Measurements from ENCODE around the gene NUDCD2. TPM values are rescaled to one million over a fixed set of nuclear protein-coding genes. Genes with fewer than 3 reads are reported as not detected.

NUDCD2 gene
- total and polyA plus RNA-seq, 2 donors (not counting 3 experiments of a cell fraction or from before 2014, with no cell fraction given), result 3.9 to 50.3 TPM

- H2AFZ ChIP-seq (ENCODE audit: low read depth, low read length), result no peak overlapping the region
Measured at GRCh38 chr5:163458778-163459385, 1.0 kb downstream of the NUDCD2 start.

GRCh38 chr5:163456840-163457239, 3.1 kb downstream of the NUDCD2 start:
- DNase-seq (ENCODE audit: low read depth, low spot score) (no peak), FAIRE-seq (no peak)
- Histone ChIP-seq H3K9ac (replicated peaks; ENCODE audit: extremely low read depth, insufficient read depth, low read length) (no peak overlapping the region), H3K36me3 (ENCODE audit: control insufficient read depth in 2 of 2, extremely low read depth in 1 of 2, insufficient read depth in 2 of 2, low read length in 2 of 2) (peaks cover 0 to 4% of the 10 kb centered on the region in 2 experiments), H2AFZ (ENCODE audit: low read depth, low read length) (no peak overlapping the region), H3K27me3 (ENCODE audit: control insufficient read depth in 2 of 2, insufficient read depth in 2 of 2, low read length in 2 of 2) (no peaks in the 10 kb centered on the region), H3K4me1 (ENCODE audit: control insufficient read depth, extremely low read depth, insufficient read depth, low read length) (peaks cover 17% of the 10 kb centered on the region), H3K4me3 (replicated peaks in 1 of 3; ENCODE audit: insufficient read depth in 1 of 3, low read depth in 1 of 3, low read length in 3 of 3) (no peak overlapping the region), H3K9me1 (replicated peaks; ENCODE audit: control insufficient read depth, extremely low read depth, insufficient read depth, low read length) (no peaks in the 10 kb centered on the region), H3K27ac (ENCODE audit: insufficient read depth, low read depth, low read length) (no peak overlapping the region), H3K4me2 (ENCODE audit: insufficient read depth, low read length) (no peak overlapping the region), H3K9me3 (replicated peaks; ENCODE audit: control insufficient read depth, insufficient read depth, low read length) (no peaks in the 10 kb centered on the region), H3K79me2 (ENCODE audit: control insufficient read depth, insufficient read depth, low read length) (peaks cover 23% of the 10 kb centered on the region), H4K20me1 (replicated peaks; ENCODE audit: control insufficient read depth, extremely low read depth, insufficient read depth, low read length) (no peaks in the 10 kb centered on the region)
- dilution Hi-C loops (cut with MboI; ENCODE audit: extremely low pct_ligation_motif_present, low sequenced_read_pairs), result no loop called here
- ChIA-PET CTCF (interaction anchor here (0.5 to 1.4 kb wide), 2 partner anchors 32 to 110 kb away, joined by 3 to 4 read pairs; no protein-coding TSS in a partner anchor), POLR2A (no interaction called here)
- intact Hi-C loops (cut with micrococcal nuclease), result no loop called here
- BruUV-seq (replicated peaks), result no TSS peak
- TF ChIP-seq EZH2 (IDR thresholded peaks at IDR 0.05; ENCODE audit: borderline replicate concordance, low read depth, low read length, severe bottlenecking) (no peak), MAX (IDR thresholded peaks at IDR 0.05; ENCODE audit: insufficient read depth, insufficient read length) (no peak), MYC (IDR thresholded peaks at IDR 0.05; ENCODE audit: low read depth, low read length) (no peak), POLR2A (IDR thresholded peaks at IDR 0.05; ENCODE audit: low read depth, low read length) (no peak), JUN (IDR thresholded peaks at IDR 0.05; ENCODE audit: borderline replicate concordance, insufficient read depth, insufficient read length, low read depth) (no peak), CTCF (IDR thresholded peaks at IDR 0.05; ENCODE audit: extremely low read depth in 1 of 2, insufficient read depth in 1 of 2, low read depth in 1 of 2, low read length in 2 of 2) (no peak), FOS (IDR thresholded peaks at IDR 0.05; ENCODE audit: borderline replicate concordance, insufficient read depth, low read length) (no peak)

More at GRCh38 chr5:163458778-163459385, 1.0 kb downstream of the NUDCD2 start:
- Histone ChIP-seq H3K79me2 (ENCODE audit: control insufficient read depth, insufficient read depth, low read length) (peaks cover 31% of the 10 kb centered on the region), H3K36me3 (ENCODE audit: control insufficient read depth in 2 of 2, extremely low read depth in 1 of 2, insufficient read depth in 2 of 2, low read length in 2 of 2) (no peaks in the 10 kb centered on the region), H3K4me1 (ENCODE audit: control insufficient read depth, extremely low read depth, insufficient read depth, low read length) (peaks cover 21% of the 10 kb centered on the region), H3K9me3 (replicated peaks; ENCODE audit: control insufficient read depth, insufficient read depth, low read length) (no peaks in the 10 kb centered on the region), H4K20me1 (replicated peaks; ENCODE audit: control insufficient read depth, extremely low read depth, insufficient read depth, low read length) (no peaks in the 10 kb centered on the region), H3K27ac (ENCODE audit: insufficient read depth, low read depth, low read length) (peak overlapping the region; percentile 99), H3K9me1 (replicated peaks; ENCODE audit: control insufficient read depth, extremely low read depth, insufficient read depth, low read length) (no peaks in the 10 kb centered on the region), H3K27me3 (ENCODE audit: control insufficient read depth in 2 of 2, insufficient read depth in 2 of 2, low read length in 2 of 2) (no peaks in the 10 kb centered on the region), H3K9ac (replicated peaks; ENCODE audit: extremely low read depth, insufficient read depth, low read length) (peak overlapping the region; percentile 96), H3K4me2 (ENCODE audit: insufficient read depth, low read length) (peak overlapping the region; percentile 99), H3K4me3 (replicated peaks in 1 of 3; ENCODE audit: insufficient read depth in 1 of 3, low read depth in 1 of 3, low read length in 3 of 3) (peak overlapping the region; percentile 85 to 96 (median 92))
- intact Hi-C loops (cut with micrococcal nuclease), result no loop called here
- dilution Hi-C loops (cut with MboI; ENCODE audit: extremely low pct_ligation_motif_present, low sequenced_read_pairs), result no loop called here
- TF ChIP-seq POLR2A (IDR thresholded peaks at IDR 0.05; ENCODE audit: low read depth, low read length) (no peak), POLR2AphosphoS5 (IDR thresholded peaks at IDR 0.05; ENCODE audit: insufficient read depth, low read depth, low read length) (no peak), GATA2 (IDR thresholded peaks at IDR 0.05; ENCODE audit: insufficient read depth, insufficient read length, low read depth, low read length) (no peak)
- peak; percentile 31 for DNase-seq (ENCODE audit: low read depth, low spot score)
- FAIRE-seq, result no peak
- BruUV-seq (replicated peaks), result no TSS peak
- ChIA-PET CTCF (interaction anchor here (1.4 to 4.0 kb wide), 4 partner anchors 16 to 47 kb away, joined by 4 to 15 read pairs (median 7); partner anchors contain the start of genes CCNG1 and MAT2B), POLR2A (interaction anchor here (1.0 to 3.9 kb wide), 3 partner anchors 17 to 44 kb away, joined by 3 to 34 read pairs (median 4); partner anchors contain the start of gene CCNG1)

Data from endothelial cell of umbilical vein (primary cell).